ENCODE data around the gene KCNG2.

The KCNG2 gene

GRCh38 chr18:79890674-79891073 is 92.9 kb downstream of the KCNG2 start:
- no peak for DNase-seq (ENCODE audit: low read depth)
- TF ChIP-seq CTCF (IDR thresholded peaks at IDR 0.05; ENCODE audit: low read length, missing control alignments) = no peak
- H3K4me3 ChIP-seq (replicated peaks; ENCODE audit: low read depth, low read length) = no peak overlapping the region

DNA sequence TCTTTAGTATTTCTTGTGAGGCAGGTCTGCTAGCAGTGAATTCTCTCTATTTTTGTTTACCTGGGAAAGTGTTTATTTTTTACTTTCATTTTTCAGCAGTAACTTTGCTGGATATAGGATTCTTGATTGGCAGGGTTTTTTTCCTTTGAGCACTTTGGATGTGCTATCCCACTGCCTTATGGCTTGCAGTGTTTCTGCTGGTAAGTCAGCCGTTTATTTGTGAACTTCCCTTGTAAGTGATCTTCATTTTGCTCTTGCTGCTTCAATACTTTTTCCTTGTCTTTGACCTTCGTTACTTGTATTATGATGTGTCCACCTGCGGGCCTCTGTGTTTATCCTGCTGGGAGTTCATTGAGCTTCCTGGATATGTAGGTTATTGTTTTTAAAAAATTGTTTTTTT is 99.0 kb downstream of the KCNG2 start:
- no peak for DNase-seq (ENCODE audit: low read depth)
- H3K4me3 ChIP-seq (replicated peaks; ENCODE audit: low read depth, low read length) = no peak overlapping the region
- TF ChIP-seq CTCF (IDR thresholded peaks at IDR 0.05; ENCODE audit: low read length, missing control alignments) = no peak

- DNase-seq (ENCODE audit: low read depth) = no peak
- TF ChIP-seq CTCF (IDR thresholded peaks at IDR 0.05; ENCODE audit: low read length, missing control alignments) = no peak
- no peak overlapping the region for H3K4me3 ChIP-seq (replicated peaks; ENCODE audit: low read depth, low read length)
Measured at GRCh38 chr18:79897940-79898625, 100.3 kb downstream of the KCNG2 start.

DNA sequence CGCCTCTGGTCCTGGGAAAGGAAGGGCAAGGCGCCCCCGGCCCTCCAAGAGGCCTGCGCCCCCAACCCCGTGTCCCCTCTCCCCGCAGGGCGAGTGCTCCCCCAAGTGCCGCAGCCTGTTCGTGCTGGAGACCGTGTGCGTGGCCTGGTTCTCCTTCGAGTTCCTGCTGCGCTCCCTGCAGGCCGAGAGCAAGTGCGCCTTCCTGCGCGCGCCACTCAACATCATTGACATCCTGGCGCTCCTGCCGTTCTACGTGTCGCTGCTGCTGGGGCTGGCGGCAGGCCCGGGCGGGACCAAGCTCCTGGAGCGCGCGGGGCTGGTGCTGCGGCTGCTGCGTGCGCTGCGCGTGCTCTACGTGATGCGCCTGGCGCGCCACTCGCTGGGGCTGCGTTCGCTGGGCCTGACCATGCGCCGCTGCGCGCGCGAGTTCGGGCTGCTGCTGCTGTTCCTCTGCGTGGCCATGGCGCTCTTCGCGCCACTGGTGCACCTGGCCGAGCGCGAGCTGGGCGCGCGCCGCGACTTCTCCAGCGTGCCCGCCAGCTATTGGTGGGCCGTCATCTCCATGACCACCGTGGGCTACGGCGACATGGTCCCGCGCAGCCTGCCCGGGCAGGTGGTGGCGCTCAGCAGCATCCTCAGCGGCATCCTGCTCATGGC is 101.3 kb downstream of the KCNG2 start:
- no peak for DNase-seq (ENCODE audit: low read depth)
- H3K4me3 ChIP-seq (replicated peaks; ENCODE audit: low read depth, low read length) = no peak overlapping the region
- TF ChIP-seq CTCF (IDR thresholded peaks at IDR 0.05; ENCODE audit: low read length, missing control alignments) = no peak

DNA sequence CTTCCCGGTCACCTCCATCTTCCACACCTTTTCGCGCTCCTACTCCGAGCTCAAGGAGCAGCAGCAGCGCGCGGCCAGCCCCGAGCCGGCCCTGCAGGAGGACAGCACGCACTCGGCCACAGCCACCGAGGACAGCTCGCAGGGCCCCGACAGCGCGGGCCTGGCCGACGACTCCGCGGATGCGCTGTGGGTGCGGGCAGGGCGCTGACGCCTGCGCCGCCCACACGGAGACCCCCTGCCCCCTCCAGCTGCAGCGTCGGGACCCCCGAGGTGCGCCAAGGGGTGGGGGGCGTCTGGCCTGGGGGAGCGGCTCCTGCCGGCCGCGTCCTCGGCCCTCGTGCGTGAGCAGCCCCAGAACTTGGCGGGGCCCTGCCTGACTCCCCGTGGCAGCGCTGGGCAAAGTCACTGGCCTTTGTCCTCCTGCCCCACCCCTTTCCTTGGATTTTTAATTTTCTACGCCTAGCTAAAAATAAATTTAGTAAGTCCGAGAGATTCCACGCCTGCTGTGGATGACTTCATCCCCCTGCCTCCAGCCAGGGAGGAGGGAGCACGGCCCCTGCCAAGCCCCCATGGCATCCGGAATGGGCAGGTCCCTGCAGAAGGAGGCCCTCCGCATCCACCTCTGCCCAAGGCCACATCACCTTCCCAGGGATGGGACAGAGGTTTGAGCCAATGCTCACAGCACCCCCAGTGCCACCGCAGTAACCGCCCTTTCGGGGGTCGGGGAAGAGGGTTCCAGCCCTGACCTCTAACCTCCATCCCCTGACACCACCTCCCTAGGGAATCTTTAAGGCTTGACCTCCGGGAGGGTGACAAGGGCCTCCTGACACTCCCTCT is 102.1 kb downstream of the KCNG2 start:
- H3K4me3 ChIP-seq (replicated peaks; ENCODE audit: low read depth, low read length) = no peak overlapping the region
- no peak for TF ChIP-seq CTCF (IDR thresholded peaks at IDR 0.05; ENCODE audit: low read length, missing control alignments)
- no peak for DNase-seq (ENCODE audit: low read depth)

DNA sequence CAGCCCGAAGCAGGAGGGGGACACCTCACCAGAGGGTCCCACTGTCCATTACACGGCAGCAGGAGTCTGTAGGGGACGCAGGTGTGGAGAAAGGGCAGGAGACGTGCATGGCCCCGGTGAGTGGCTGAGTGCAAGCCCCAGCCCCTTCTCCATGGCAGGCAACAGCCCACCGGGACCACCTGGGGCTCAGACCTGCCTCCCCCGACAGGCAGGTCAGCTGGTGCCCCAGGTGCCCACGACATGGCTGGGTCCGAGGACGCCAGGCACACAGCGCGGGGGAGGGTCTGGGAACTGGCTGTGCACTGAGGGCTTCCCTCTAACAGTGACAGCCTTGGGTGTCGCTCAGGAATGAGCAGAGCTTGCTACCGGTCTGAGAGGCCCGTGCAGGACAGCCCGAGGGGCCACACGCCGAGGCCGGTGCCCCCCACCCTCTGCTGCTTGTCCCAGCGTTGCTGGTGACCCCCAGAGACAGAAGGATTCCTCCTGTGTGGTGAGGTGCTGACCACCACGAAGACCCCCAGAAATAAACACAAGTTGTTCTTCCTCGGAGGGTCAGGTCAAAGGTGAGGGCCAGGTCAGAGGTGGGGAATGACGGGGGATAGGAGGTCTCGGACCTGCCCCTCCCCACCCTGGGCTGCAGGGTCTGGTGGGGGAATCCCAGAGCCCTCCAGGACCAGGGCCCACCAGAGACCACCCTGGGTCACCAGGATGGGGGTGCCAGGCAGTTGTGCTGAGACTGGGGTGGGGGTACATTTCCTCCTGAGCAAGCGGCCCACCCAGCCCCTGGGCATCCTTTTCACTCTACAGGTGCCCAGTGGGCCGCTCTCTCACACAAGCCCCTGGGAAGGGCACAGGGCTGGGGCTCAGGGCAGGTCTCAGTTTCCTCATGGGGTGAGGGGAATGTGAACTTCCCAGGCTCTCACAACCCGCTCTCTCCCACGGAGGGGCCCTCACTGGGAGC is 103.2 kb downstream of the KCNG2 start:
- TF ChIP-seq CTCF (IDR thresholded peaks at IDR 0.05; ENCODE audit: low read length, missing control alignments) = no peak
- no peak overlapping the region for H3K4me3 ChIP-seq (replicated peaks; ENCODE audit: low read depth, low read length)
- DNase-seq (ENCODE audit: low read depth) = no peak
